D721Med (cell line): ENCODE data around the gene ESPNL.

Source experiments
- DNase-seq: peaks from one replicate; pipeline ENCODE4 v3.0.0; 2011; ENCODE audit warnings: low spot score; ENCODE audit not compliant: insufficient read length
- FAIRE-seq: peaks from 2 replicates; lab custom pipeline; 2011; peaks lifted over from hg19 to GRCh38; lab: Jason Lieb, UNC
- CTCF ChIP-seq: IDR thresholded peaks from 2 replicates; pipeline ENCODE4 v1.5.1; 2012; ENCODE audit warnings: mild to moderate bottlenecking, control low read depth; ENCODE audit not compliant: insufficient read depth; ENCODE audit errors: missing control alignments

ESPNL gene

GRCh38 chr2:238133499-238134392 is 33.6 kb downstream of the ESPNL start:
- FAIRE-seq (no peak), DNase-seq (no peak)
- TF ChIP-seq CTCF, result no peak

- no peak for TF ChIP-seq CTCF
- FAIRE-seq, result no peak
- no peak for DNase-seq
Observed at GRCh38 chr2:238134393-238134785, 34.2 kb downstream of the ESPNL start.

- no peak for TF ChIP-seq CTCF
- FAIRE-seq (no peak), DNase-seq (no peak)
Observed at GRCh38 chr2:238135601-238136150, 35.5 kb downstream of the ESPNL start.

GRCh38 chr2:238136820-238137537 is 36.8 kb downstream of the ESPNL start:
- no peak for FAIRE-seq
- DNase-seq, result no peak

GRCh38 chr2:238137885-238138284 is 37.7 kb downstream of the ESPNL start:
- FAIRE-seq (no peak), DNase-seq (no peak)
- no peak for TF ChIP-seq CTCF

More at GRCh38 chr2:238136820-238137537, 36.8 kb downstream of the ESPNL start:
- no peak for TF ChIP-seq CTCF

- DNase-seq (no peak), FAIRE-seq (no peak)
- TF ChIP-seq CTCF, result no peak
Observed at GRCh38 chr2:238138331-238139195, 38.4 kb downstream of the ESPNL start, which contains the start of gene KLHL30. Gene KLHL30 (plus strand): TSS chr2:238138668. CDS start chr2:238140755, 2,087 bp downstream.
